Measurements from ENCODE around the gene ATP10D.
"Not testable (repeated sequence)": the region's sequence is repeated elsewhere in the genome, so short reads cannot be mapped to it uniquely, and the experiment has no call there.

Gene ATP10D

GRCh38 chr4:47535567-47536147 is 50.6 kb downstream of the ATP10D start:
- no peak for DNase-seq (ENCODE audit: low spot score)

GRCh38 chr4:47536966-47537365 is 51.9 kb downstream of the ATP10D start:
- no peak for DNase-seq (ENCODE audit: low spot score)

DNA sequence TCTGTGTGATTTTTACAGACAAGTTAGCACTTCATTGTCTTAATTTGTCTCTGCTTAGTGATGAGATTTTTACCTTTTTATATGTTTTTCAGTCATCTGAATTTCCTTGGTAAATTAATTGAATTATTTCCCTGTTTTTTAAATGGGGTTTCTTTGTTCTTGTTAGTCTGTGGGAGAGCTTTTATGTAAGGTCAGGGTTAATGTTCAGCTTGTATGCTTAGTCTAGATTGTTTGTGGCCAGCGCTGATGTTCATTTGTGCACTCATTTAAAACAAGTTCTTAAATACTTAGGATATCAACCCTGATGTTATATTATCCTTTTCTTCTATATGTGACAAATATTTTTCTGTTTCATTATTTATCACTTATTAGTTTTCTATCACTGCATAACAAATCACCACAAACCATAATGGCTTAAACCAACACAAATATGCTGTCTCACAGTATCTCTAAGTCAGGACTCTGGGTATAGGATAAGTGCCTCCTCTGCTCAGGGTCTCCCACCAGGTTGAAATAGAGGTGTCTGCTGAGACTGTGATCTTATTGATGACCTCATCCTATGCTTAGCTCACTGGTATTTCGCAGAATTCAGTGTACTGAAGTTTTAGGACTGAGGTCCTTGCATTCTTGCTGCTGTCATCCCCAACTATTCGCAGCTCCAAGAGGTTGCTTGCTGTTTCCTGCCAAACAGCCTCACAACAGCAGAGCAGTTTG is 53.2 kb downstream of the ATP10D start:
- DNase-seq (ENCODE audit: low spot score): no peak

- no peak for DNase-seq (ENCODE audit: low spot score)
These were observed 53.7 kb downstream of the ATP10D start for GRCh38 chr4:47538825-47539154.

DNA sequence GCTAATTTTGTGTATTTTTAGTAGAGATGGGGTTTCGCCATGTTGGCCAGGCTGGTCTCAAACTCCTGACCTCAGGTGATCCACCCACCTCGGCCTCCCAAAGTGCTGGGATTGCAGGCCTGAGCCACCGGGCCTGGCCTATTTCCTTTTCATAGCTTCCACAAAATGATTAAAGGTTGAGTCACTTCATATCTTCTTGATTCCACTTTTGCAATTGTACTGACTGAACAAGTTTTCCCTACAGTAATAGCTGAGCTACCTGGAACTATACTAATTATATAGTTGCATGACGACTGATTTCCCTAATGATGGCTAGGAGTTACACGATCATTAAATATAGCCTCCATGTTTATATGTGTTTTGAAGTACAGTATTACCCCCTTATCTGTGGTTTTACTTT is 57.6 kb downstream of the ATP10D start:
- DNase-seq (ENCODE audit: low spot score): not testable (repeated sequence)

DNA sequence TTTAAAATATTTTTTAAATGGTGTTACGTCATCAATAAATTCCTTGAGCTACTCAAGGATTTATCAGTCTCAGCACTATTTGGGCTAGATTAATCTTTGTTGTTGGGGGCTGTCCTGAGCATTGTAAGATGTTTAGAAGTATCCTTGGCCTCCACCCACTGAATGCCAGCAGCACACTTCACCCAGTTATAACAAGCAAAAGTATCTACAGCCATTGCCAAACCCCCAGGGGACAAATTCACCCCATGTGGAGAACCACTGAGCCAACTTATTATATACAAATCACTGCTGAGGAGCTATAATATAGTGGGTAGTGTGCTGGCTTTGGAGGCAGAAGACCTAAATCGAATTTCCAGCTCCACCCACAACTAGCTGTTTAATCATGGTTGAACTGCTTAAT is 58.3 kb downstream of the ATP10D start:
- DNase-seq (ENCODE audit: low spot score): no peak

- not testable (repeated sequence) for DNase-seq (ENCODE audit: low spot score)
These were observed 65.3 kb downstream of the ATP10D start for GRCh38 chr4:47550357-47550756.

DNA sequence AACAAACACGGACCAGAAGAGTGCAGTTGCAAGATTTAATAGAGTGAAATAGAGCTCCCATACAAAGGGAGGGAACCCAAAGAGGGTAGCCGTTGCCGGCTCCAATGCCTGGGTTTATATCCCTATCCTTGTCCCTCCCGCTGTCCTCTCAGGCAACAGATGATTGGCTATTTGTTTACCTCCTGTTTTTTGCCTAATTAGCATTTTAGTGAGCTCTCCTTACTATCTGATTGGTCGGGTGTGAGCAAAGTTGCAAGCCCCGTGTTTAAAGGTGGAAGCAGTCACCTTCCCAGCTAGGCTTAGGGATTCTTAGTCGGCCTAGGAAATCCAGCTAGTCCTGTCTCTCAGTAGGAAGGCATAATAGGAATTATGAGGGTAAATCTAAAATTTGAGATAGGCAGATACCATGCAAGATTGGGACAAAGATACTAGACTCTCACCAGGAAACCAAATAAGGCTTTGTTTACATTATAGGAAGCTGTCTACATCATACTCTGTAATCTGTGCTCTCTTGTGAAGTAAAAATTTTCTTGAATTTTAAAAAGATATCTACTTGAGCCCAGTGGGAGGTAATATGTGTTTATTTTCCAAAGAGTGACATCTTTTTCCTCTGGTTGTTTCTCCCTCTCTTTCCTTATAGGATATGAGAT is 65.9 kb downstream of the ATP10D start:
- no peak for DNase-seq (ENCODE audit: low spot score)

GRCh38 chr4:47551682-47552081 is 66.6 kb downstream of the ATP10D start:
- no peak for DNase-seq (ENCODE audit: low spot score)

DNA sequence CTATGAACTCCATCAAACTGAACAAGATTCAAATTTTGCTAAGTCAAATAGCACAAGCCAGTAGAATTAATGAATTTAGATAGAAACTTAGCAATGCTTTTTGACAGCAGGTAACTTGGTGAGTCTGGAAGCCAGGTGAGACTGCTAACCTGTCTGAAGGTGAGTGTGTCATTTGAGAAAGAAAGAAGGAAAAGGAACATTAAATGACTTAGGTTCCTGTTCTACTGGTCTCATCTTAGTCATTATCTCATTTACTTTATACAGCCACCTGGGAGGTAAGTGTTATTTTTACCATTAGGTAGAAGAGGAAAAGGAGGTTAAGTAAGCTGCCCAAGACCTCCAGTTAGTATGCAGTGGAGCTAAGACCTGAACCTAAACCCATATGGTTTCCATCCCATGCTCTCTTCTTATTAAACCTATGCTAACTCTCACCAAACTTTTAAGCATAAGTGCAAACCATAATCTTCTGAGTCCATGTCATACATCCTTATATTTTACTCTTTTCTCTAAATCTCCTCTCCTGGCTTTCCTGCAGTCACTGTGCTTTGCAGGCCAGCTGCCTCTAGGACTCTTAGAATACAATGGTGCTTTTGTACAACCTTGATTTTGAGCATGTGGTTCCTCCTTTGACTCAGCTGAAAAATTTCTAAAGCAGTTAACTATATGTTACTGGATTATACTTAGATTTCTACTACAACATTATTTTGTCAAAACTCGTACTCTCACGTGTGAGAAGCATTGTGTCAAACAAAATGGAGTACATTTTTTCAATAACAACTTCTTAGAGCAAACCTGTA is 68.5 kb downstream of the ATP10D start:
- DNase-seq (ENCODE audit: low spot score): no peak

DNA sequence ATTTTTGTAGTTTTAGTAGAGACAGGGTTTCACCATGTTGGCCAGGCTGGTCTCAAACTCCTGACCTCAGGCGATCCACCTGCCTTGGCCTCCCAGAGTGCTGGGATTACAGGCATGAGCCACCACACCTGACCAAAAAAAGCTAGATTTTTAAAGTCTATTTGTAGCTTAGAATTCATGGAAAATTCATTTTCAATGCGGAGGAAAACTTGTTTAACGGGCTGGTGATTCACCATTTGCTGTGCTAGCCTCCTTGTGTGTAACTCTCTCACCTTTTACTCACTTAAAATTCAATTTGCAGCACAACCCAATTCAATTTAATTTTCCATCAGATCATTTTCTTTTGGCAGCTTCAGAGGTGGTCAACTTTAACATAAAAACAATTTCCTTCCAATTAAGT is 70.8 kb downstream of the ATP10D start:
- DNase-seq (ENCODE audit: low spot score): not testable (repeated sequence)

DNA sequence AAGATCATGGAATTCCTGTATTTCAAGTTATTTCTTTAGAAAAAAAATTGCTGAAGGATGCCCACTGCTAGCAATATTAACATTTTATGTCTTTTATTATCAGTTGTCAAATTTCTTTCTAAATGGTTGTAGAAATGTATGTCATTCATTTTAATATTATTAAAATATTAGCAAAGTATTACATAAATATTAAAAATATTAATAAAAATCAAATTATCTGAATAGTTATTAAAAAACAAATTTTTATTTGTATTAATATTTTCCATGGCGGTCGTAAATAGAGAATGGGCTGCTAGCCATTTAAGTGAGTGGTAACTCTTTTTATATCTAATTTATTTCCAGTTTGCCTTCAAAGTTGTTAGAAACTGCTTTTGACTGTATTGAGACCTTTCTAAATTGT is 72.2 kb downstream of the ATP10D start:
- no peak for DNase-seq (ENCODE audit: low spot score)

DNA sequence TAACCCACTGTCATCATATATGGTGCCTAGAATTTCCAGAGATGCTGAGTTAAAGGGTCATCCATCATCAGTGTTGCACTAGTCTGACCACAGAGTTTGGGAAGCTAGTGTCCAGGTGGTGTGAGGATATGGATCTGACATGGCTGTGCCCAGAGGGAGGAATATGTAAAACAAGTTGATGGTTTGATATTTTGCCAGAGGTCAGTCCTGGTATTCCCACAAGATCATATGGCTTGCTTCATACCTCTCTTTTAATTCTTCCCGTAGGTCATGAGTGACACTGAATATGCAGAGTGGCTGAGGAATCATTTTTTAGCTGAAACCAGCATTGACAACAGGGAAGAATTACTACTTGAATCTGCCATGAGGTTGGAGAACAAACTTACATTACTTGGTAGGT is 75.6 kb downstream of the ATP10D start:
- no peak for DNase-seq (ENCODE audit: low spot score)

- DNase-seq (ENCODE audit: low spot score): peak; percentile 11
These were observed 76.3 kb downstream of the ATP10D start for GRCh38 chr4:47561331-47561730.

- DNase-seq (ENCODE audit: low spot score): no peak
These were observed 77.2 kb downstream of the ATP10D start for GRCh38 chr4:47562297-47562696.

DNA sequence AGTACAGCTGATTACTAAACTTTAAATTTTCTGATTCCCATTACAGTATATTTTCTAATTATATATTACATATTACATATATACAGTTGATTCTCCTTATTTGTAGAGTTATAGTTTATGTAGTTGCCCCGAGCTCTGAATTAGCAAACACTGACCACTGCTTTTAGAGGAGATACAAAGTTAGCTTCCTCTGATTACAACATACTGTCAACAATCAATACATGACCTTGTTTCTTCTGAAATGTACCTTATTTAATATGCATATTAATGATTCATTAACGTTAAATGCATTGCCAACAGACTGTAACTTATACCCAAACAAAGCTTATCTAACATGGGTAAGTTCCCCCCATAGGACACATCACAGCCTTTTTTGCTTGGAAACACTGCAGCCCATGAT is 81.5 kb downstream of the ATP10D start:
- DNase-seq (ENCODE audit: low spot score): no peak

DNA sequence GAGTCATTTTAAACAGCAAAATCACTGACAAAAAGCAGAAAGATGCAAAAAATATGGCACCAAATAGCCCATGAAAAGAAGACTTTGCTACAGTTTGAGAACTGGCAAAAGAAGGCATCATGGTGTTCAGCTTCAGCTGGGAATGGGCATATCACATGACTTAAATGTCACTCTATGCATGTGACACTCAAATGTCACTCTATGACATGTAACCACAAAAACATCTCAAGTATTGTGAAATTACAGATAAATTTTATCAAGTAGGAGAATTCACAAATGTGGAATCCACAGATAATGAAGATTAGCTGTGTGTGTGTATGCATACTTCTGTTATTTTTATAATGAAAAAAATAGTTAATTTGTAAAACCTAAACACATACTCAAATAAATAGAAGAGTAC is 81.9 kb downstream of the ATP10D start:
- no peak for DNase-seq (ENCODE audit: low spot score)

- no peak for DNase-seq (ENCODE audit: low spot score)
These were observed 82.4 kb downstream of the ATP10D start for GRCh38 chr4:47567511-47567910.

- DNase-seq (ENCODE audit: low spot score): no peak
These were observed 85.7 kb downstream of the ATP10D start for GRCh38 chr4:47570816-47571215.

GRCh38 chr4:47572981-47573380 is 87.9 kb downstream of the ATP10D start:
- DNase-seq (ENCODE audit: low spot score): no peak

DNA sequence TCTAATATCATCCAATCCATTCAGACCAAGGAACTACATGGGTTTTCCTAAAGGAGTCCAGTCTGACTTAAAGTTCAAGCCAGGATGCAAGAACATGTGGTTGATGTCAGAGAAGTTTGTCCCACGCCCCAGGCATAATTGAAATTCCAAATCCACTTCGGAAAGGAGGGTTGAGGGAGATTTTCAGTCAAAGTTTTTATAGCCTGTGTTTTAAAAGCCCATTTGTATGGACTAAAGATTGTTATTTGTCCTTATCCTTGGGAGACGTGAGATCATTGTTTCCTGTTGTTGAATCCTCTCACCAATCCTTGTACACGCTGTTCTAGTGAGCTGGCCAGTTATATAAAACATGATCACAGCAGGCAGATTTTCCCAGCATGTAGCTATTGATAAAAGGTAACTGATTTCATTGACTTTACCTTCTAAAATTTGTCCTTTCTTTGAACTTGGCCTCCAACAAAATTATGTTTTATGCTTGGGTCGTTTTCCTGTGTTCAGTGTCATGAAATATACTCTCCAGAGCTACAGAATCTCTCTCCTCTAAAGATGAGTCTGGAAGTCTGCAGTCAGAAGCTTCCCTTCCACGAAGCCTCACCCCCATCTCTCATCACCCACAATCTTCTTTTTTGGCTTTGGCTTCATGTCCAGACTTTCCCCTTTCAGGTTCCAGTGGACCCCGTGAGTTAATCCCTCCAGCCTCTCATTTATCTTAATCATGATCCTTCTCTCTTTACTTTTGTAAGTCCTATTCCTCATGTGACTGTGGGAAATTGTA is 92.9 kb downstream of the ATP10D start:
- no peak for DNase-seq (ENCODE audit: low spot score)

- DNase-seq (ENCODE audit: low spot score): no peak
These were observed 94.2 kb downstream of the ATP10D start for GRCh38 chr4:47579235-47579634.

All from HuH-7.5 (cell line).